GM18517 (cell line): ENCODE measurements around the gene AIFM2.
"Not testable (repeated sequence)": the region's sequence is repeated elsewhere in the genome, so short reads cannot be mapped to it uniquely, and the experiment has no call there.

Source experiments
- ATAC-seq: cut with Tn5 transposase; IDR thresholded peaks from one replicate; pipeline ENCODE4 v1.9.1; 2021; ENCODE audit warnings: mild to moderate bottlenecking, moderate library complexity; ENCODE audit not compliant: unreplicated experiment

AIFM2 gene

DNA sequence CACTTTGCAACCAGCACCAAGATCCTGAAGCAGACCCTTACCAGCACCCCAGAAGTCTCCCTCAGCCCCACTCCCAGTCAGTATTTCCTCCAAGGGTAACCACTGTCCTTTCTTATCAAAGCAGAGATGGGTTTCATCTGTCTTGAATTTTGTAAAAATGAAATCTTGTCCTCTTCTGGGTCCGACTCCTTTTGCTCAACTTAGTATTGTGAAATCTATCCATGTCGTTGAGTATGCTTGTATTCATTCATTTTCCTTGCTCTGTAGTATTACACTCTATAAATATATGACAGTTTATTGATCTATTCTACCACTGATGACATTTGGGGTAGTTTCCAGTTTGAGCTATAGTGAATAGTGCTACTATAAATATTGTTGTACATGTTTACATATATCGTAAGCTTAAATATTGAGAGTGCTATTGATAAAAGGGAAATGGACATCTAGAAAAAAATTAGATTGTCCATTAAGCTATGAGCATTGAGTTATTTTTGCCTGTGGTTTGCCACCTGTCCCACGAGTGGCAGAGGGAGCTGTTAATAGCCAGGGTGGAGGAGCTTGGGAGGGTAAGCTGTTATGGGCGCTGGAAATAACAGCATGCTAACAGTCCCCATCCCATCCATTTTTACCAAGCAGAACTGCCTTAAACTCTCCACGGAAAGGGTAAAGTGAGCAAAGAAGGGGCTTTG, 36.5 kb downstream of the AIFM2 start:
- no peak for ATAC-seq

- no peak for ATAC-seq
Measured at GRCh38 chr10:70094250-70094649, 38.4 kb downstream of the AIFM2 start.

GRCh38 chr10:70093335-70093944, 39.2 kb downstream of the AIFM2 start:
- no peak for ATAC-seq

DNA sequence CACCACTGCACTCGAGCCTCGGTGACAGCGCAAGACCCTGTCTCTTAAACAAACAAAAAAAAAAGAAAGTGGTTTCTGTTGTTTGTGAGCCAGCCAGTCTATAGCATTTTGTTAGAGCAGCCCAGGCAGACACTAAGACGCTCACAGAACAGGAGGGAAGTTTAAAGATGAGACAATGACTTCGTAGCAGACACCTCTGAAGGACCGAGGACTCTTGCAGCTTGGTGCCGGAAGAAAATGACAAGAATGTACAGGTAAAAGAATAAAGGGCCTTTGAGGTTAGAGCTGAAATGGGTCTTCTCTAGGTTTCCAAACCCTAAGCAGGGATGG, 40.3 kb downstream of the AIFM2 start:
- no peak for ATAC-seq

DNA sequence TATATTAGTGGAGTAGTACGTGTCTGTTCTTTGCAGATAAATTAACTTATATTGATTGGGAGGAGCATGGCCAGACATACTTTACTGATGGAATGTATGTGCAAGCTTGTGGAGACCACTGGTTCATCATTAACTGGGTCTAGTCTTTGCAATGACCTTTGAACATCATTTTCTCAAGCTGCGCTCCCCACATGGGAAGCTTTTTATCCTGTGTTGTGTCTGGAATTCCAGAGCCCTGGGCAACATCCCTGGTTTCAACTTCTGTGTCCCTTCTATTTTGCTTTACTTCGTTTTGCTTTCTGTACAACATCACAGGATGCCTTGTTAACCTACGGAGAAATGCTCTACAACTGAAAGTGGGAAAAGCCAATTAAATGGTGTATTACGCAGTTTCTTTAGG, 41.7 kb downstream of the AIFM2 start:
- no peak for ATAC-seq

GRCh38 chr10:70090013-70090412, 42.6 kb downstream of the AIFM2 start:
- no peak for ATAC-seq

- ATAC-seq: no peak
Measured at GRCh38 chr10:70088308-70088698, 44.3 kb downstream of the AIFM2 start.

GRCh38 chr10:70087616-70088307, 44.9 kb downstream of the AIFM2 start:
- ATAC-seq: no peak

DNA sequence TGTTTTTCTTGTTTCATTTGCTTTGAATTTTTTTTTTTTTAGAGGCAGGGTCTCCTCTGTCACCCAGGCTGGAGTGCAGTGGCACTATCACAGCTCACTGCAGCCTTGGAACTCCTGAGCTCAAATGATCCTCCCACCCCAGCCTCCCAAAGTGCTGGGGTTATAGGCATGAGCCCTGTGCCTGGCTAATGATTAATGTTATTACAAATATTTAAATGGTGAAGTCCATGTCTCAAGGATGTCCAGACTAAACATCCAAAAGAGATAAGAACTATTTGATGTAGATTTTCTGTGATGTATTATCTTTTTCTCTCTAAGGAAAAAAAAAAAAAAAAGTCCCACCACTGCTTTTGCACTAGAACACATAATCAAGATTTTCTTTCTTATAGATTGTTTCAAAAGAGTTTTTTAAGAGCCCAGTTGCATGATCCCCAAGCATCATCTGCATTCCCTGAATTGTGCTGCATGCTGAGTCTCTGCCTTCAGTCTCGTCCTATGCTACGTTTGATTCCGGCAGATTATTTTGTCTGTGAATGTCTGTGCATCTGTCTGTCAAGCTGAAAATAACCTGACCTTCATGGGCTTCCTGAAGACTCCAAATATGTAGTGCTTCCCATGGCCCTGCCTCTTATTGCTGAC, 46.5 kb downstream of the AIFM2 start:
- no peak for ATAC-seq

GRCh38 chr10:70084189-70084588, 48.4 kb downstream of the AIFM2 start:
- ATAC-seq: no peak

DNA sequence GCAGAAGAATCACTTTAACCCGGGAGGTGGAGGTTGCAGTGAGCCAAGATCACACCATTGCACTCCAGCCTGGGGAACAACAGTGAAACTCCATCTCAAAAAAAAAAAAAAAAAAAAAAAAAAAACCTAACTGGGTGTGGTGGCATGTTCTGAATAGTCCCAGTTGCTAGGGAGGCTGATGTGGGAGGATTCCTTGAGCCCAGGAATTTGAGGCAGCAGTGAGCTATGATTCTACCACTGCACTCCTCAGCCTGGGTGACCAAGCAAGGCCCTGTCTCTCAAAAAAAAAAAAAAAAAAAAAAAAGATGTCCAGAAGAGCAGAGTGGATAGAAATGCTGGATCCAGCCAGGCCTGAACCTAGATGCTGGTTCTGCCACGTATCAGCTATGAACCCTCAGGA, 51.8 kb downstream of the AIFM2 start:
- not testable (repeated sequence) for ATAC-seq

DNA sequence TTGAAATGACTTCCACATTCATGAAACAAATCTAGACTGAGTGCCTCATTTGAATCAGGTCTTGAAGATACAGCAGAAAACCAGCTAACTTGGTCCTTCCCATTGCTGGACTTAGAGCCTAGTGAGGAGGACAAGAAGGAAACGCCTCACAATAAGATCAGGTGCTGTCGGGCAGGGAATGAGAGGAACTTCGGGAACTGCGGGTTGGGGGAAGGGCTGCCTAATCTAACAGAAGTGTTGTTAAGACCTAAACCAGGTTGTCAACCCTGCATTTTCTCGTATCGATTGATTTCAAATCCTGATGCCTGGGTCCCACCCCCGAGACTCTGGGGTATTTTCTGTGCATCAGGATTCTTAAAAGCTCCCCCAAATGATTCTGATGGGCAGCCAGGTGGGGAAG, 53.7 kb downstream of the AIFM2 start:
- no peak for ATAC-seq

- ATAC-seq: no peak
Measured at GRCh38 chr10:70078329-70078728, 54.3 kb downstream of the AIFM2 start.

- ATAC-seq: no peak
Measured at GRCh38 chr10:70074971-70075370, 57.7 kb downstream of the AIFM2 start.

- ATAC-seq: no peak
Measured at GRCh38 chr10:70074165-70074564, 58.5 kb downstream of the AIFM2 start.

- ATAC-seq: no peak
Measured at GRCh38 chr10:70070834-70071233, 61.8 kb downstream of the AIFM2 start.

DNA sequence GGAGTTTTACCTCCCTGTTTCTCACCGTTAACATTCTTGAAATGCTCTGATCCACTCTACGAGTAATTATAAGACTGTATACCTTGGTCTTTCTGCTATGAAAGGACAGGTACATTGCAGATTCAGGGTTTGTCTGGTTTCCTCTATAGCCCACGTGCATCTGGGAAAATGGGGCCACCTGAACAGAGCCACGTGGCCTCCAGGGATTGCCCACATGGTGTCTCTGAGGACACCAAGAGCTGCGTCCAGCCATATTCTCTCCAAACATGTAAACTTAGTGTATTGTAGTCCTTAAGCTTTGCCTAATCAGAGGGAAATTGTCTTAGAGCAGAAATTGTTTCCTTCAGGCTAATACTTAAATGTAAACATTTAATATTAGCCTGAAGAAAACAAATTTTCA, 63.3 kb downstream of the AIFM2 start:
- ATAC-seq: no peak

- ATAC-seq: no peak
Measured at GRCh38 chr10:70068925-70069324, 63.7 kb downstream of the AIFM2 start.

DNA sequence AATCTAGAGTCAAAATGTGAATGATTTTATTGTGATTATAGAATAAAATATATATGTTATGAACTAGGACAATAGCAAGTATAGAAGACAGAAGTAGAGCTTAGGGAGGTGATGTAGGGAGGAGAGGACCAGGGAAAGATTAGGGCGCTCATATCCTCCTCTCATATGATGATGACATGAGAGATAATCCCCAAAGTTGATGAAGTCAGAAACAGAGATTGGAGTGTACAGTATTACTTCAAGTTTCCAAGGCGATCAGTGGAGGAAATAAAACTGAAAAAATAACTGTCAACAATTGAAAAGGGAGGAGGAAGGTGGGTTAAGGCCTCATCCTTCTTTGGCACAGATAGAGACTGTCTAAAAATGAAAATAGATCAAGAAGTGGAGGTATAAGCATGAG, 65.0 kb downstream of the AIFM2 start:
- ATAC-seq: no peak

DNA sequence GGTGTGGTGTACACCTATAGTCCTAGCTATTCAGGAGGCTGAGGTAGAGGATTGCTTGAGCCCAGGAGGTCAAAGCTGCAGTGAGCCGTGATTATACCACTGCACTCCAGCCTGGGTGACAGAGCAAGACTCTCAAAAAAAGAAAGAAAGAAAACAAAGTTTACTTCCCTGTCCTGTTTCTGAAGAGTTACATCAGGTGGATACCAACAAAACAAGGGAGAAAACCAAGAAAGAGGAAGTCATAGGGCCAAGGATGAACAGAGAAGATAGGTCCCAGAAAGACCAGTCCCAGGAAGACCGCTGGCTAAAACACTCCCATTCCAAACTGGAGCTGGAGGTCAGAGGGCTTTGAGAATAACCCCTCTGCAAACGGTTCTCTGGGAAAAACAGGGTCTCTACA, 66.4 kb downstream of the AIFM2 start:
- ATAC-seq: no peak

- ATAC-seq: no peak
Measured at GRCh38 chr10:70064486-70064885, 68.1 kb downstream of the AIFM2 start.
